ENCODE measurements around the gene PRELP. TPM values are rescaled to one million over a fixed set of nuclear protein-coding genes. Genes with fewer than 3 reads are reported as not detected.

The PRELP gene
- total RNA-seq, 1 experiment from 2014 or later: 0.07 TPM

DNA sequence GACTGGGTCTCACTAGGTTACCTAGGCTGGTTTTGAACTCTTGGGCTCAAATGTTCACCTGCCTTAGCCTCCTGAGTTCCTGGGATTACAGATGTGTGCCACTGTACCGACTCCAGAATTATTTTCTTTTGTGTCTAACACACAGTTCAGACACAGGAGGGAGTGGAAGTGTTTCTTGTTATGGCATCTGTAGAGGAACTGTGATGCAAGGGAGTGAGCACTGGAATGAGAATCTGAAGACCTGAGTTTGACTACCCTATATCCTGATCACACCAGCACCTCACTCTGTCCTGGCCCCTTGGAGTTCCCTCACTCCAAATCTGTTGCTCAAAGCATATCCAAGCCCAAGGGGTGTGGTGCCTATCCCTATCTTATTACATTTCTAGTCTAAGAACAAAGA is 33.5 kb downstream of the PRELP start:
- H2BK12ac ChIP-seq (ENCODE audit: insufficient read length, low read depth, low read length): no peak overlapping the region
- H4K91ac ChIP-seq (ENCODE audit: insufficient read length, low read depth, low read length): no peak overlapping the region
- H3K14ac ChIP-seq (ENCODE audit: insufficient read depth, low read length): no peak overlapping the region
- peak overlapping the region in 1 of 3 experiments; percentile 57; a peak in 2 of 7 replicates for H3K27ac Mint-ChIP-seq
- no peak overlapping the region for H4K8ac ChIP-seq (replicated peaks; ENCODE audit: insufficient read length, low read depth, low read length)
- WGBS (ENCODE audit: extremely low coverage, insufficient read length, low lambda C conversion rate): no CpG with 5 or more reads among the region's 1 CpG
- H3K79me1 ChIP-seq (ENCODE audit: insufficient read depth, low read depth, low read length, poor library complexity, severe bottlenecking): no peaks in the 10 kb centered on the region
- no peak overlapping the region for H2AFZ ChIP-seq (ENCODE audit: low read length)
- no peak overlapping the region for H2BK120ac ChIP-seq (ENCODE audit: low read depth, low read length, poor library complexity, severe bottlenecking)
- no peaks in the 10 kb centered on the region for H3K9me3 Mint-ChIP-seq
- peaks cover 5% of the 10 kb centered on the region; the same call in 1 of the 2 replicates for H3K27me3 ChIP-seq (ENCODE audit: insufficient read depth, low read length)
- H3K56ac ChIP-seq (ENCODE audit: insufficient read length, low read depth, low read length): no peak overlapping the region
- peaks cover 3% of the 10 kb centered on the region for H3K23me2 ChIP-seq (ENCODE audit: insufficient read length, low read depth, low read length, poor library complexity, severe bottlenecking)
- no peak overlapping the region for H3K4ac ChIP-seq (ENCODE audit: low read depth, low read length)
- H3K36me3 Mint-ChIP-seq (ENCODE audit: insufficient read depth in 1 of 3, low read depth in 3 of 3): no peaks in the 10 kb centered on the region
- H3K79me2 ChIP-seq (ENCODE audit: insufficient read depth, low read length): no peaks in the 10 kb centered on the region
- H3K9me3 ChIP-seq (ENCODE audit: control insufficient read depth, low read depth, low read length): no peaks in the 10 kb centered on the region
- H4K5ac ChIP-seq (ENCODE audit: insufficient read length, low read depth, low read length): no peak overlapping the region
- no peak for DNase-seq
- H3K23ac ChIP-seq (ENCODE audit: insufficient read length, low read depth, low read length): no peak overlapping the region
- no peaks in the 10 kb centered on the region for H4K20me1 ChIP-seq (ENCODE audit: control insufficient read depth, insufficient read depth, insufficient read length)
- H3K18ac ChIP-seq (ENCODE audit: insufficient read length, low read depth, low read length): no peak overlapping the region
- no peak overlapping the region for H2BK20ac ChIP-seq (ENCODE audit: low read depth, low read length, poor library complexity, severe bottlenecking)
- no peak overlapping the region for H3T11ph ChIP-seq (ENCODE audit: low read length)
- no peak overlapping the region for H3K9ac ChIP-seq (ENCODE audit: extremely low read depth, insufficient read length, low read length)
- H2AK5ac ChIP-seq (ENCODE audit: insufficient read length, low read length): no peak overlapping the region
- H2BK5ac ChIP-seq (ENCODE audit: insufficient read length, low read length): no peak overlapping the region
- TF ChIP-seq, protein P1, sequence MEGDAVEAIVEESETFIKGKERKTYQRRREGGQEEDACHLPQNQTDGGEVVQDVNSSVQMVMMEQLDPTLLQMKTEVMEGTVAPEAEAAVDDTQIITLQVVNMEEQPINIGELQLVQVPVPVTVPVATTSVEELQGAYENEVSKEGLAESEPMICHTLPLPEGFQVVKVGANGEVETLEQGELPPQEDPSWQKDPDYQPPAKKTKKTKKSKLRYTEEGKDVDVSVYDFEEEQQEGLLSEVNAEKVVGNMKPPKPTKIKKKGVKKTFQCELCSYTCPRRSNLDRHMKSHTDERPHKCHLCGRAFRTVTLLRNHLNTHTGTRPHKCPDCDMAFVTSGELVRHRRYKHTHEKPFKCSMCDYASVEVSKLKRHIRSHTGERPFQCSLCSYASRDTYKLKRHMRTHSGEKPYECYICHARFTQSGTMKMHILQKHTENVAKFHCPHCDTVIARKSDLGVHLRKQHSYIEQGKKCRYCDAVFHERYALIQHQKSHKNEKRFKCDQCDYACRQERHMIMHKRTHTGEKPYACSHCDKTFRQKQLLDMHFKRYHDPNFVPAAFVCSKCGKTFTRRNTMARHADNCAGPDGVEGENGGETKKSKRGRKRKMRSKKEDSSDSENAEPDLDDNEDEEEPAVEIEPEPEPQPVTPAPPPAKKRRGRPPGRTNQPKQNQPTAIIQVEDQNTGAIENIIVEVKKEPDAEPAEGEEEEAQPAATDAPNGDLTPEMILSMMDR (conservative IDR thresholded peaks at IDR 0.05): no peak
- peaks cover 25% of the 10 kb centered on the region for H3K27me3 Mint-ChIP-seq (ENCODE audit: low read depth)
- peaks cover 65 to 68% of the 10 kb centered on the region in 2 experiments for H3K4me1 Mint-ChIP-seq
- no peak overlapping the region for H3K4me3 Mint-ChIP-seq
- H3K4me2 ChIP-seq (ENCODE audit: insufficient read depth, insufficient read length, low read length): no peak overlapping the region
- H3K4me1 ChIP-seq (ENCODE audit: insufficient read depth, low read length): peaks cover 9% of the 10 kb centered on the region
- no peak overlapping the region for H2BK15ac ChIP-seq (ENCODE audit: low read depth, low read length)
- no peak overlapping the region for H3K27ac ChIP-seq (ENCODE audit: insufficient read length, low read depth, low read length)

Data from H9 (cell line).